ENCODE measurements around the gene CAMK2B.

- TF ChIP-seq ZNF512 (CRISPR knock-in tag; IDR thresholded peaks at IDR 0.05) (no peak), ZNF749 (CRISPR knock-in tag; IDR thresholded peaks at IDR 0.05; ENCODE audit: borderline replicate concordance) (no peak), ZKSCAN8 (CRISPR knock-in tag; IDR thresholded peaks at IDR 0.05; ENCODE audit: borderline replicate concordance) (no peak), SUZ12 (IDR thresholded peaks at IDR 0.05; ENCODE audit: low read depth, low read length) (no peak), ZNF362 (CRISPR knock-in tag; IDR thresholded peaks at IDR 0.05; ENCODE audit: borderline replicate concordance) (no peak), ELF4 (CRISPR knock-in tag; IDR thresholded peaks at IDR 0.05; ENCODE audit: borderline replicate concordance) (no peak), CTCF (CRISPR knock-in tag; IDR thresholded peaks at IDR 0.05) (no peak), KLF6 (CRISPR knock-in tag; IDR thresholded peaks at IDR 0.05) (no peak)
Observed at GRCh38 chr7:44257213-44257612, 68.2 kb downstream of the CAMK2B start.
